Chondrocyte (in vitro differentiated cells): ENCODE data around the gene KDF1. TPM values are rescaled to one million over a fixed set of nuclear protein-coding genes. Genes with fewer than 3 reads are reported as not detected.

ENCODE experiments used
- DNase-seq: peaks from one replicate; pipeline ENCODE4 v3.0.0; 2021; ENCODE audit warnings: mixed read lengths, low spot score
- H3K27ac Mint-ChIP-seq: one replicate; pipeline ENCODE4 v1.8.0; 2021; ENCODE audit warnings: mild to moderate bottlenecking, moderate library complexity, mixed read lengths; ENCODE audit not compliant: unreplicated experiment
- H3K27me3 Mint-ChIP-seq: 2 replicates; pipeline ENCODE4 v1.8.0; 2021; ENCODE audit warnings: low read depth, mixed read lengths
- H3K36me3 Mint-ChIP-seq: 2 replicates; pipeline ENCODE4 v1.8.0; 2021; ENCODE audit warnings: low read depth, mixed read lengths
- H3K4me1 Mint-ChIP-seq: 2 replicates; pipeline ENCODE4 v1.8.0; 2021; ENCODE audit warnings: low read depth, mild to moderate bottlenecking, mixed read lengths
- H3K4me3 Mint-ChIP-seq: one replicate; pipeline ENCODE4 v1.8.0; 2021; ENCODE audit warnings: mild to moderate bottlenecking, moderate library complexity, mixed read lengths; ENCODE audit not compliant: unreplicated experiment
- H3K9me3 Mint-ChIP-seq: 2 replicates; pipeline ENCODE4 v1.8.0; 2021; ENCODE audit warnings: low read depth, mixed read lengths
- CTCF ChIP-seq: fragments of 200-600 bp; sonication (generic); IDR thresholded peaks from 2 replicates; pipeline ENCODE4 v1.5.0; 2021; ENCODE audit warnings: antibody characterized with exemption, mild to moderate bottlenecking, moderate library complexity
- total RNA-seq: library from RNA; stranded (reverse); gene quantifications from 3 replicates; pipeline ENCODE4 v1.2.1, GENCODE V29; 2021

Gene KDF1
- total RNA-seq, 1 donor from 2014 or later: not detected

- Mint-ChIP-seq H3K4me1 (peaks cover 6% of the 10 kb centered on the region), H3K27me3 (peaks cover 7% of the 10 kb centered on the region), H3K36me3 (no peaks in the 10 kb centered on the region), H3K27ac (no peak overlapping the region), H3K4me3 (no peak overlapping the region), H3K9me3 (no peaks in the 10 kb centered on the region)
- no peak for DNase-seq
- TF ChIP-seq CTCF: no peak
Measured at GRCh38 chr1:26972390-26972789, 12.1 kb upstream of the KDF1 start.

- Mint-ChIP-seq H3K27ac (no peak overlapping the region), H3K4me1 (peaks cover 6% of the 10 kb centered on the region), H3K9me3 (no peaks in the 10 kb centered on the region), H3K27me3 (peaks cover 9% of the 10 kb centered on the region), H3K4me3 (no peak overlapping the region), H3K36me3 (no peaks in the 10 kb centered on the region)
- no peak for TF ChIP-seq CTCF
- no peak for DNase-seq
Measured at GRCh38 chr1:26971590-26971989, 11.3 kb upstream of the KDF1 start.

GRCh38 chr1:26970810-26971209 lies 10.5 kb upstream of the KDF1 start:
- H3K9me3 Mint-ChIP-seq: no peaks in the 10 kb centered on the region
- no peak for DNase-seq
- H3K36me3 Mint-ChIP-seq: no peaks in the 10 kb centered on the region
- H3K4me1 Mint-ChIP-seq: peaks cover 6% of the 10 kb centered on the region
- peaks cover 11% of the 10 kb centered on the region for H3K27me3 Mint-ChIP-seq
- H3K4me3 Mint-ChIP-seq: no peak overlapping the region
- H3K27ac Mint-ChIP-seq: no peak overlapping the region
- no peak for TF ChIP-seq CTCF

- peaks cover 9% of the 10 kb centered on the region for H3K4me1 Mint-ChIP-seq
- no peaks in the 10 kb centered on the region for H3K36me3 Mint-ChIP-seq
- TF ChIP-seq CTCF: no peak
- H3K27me3 Mint-ChIP-seq: peaks cover 18% of the 10 kb centered on the region
- no peak for DNase-seq
- no peak overlapping the region for H3K27ac Mint-ChIP-seq
- H3K4me3 Mint-ChIP-seq: no peak overlapping the region
- H3K9me3 Mint-ChIP-seq: no peaks in the 10 kb centered on the region
Measured at GRCh38 chr1:26965628-26966027, 5.4 kb upstream of the KDF1 start.

- no peaks in the 10 kb centered on the region for H3K9me3 Mint-ChIP-seq
- H3K4me1 Mint-ChIP-seq: peaks cover 11% of the 10 kb centered on the region
- DNase-seq: no peak
- H3K27ac Mint-ChIP-seq: no peak overlapping the region
- H3K27me3 Mint-ChIP-seq: peaks cover 18% of the 10 kb centered on the region
- H3K4me3 Mint-ChIP-seq: no peak overlapping the region
- TF ChIP-seq CTCF: no peak
- no peaks in the 10 kb centered on the region for H3K36me3 Mint-ChIP-seq
Measured at GRCh38 chr1:26965213-26965612, 4.9 kb upstream of the KDF1 start.
